Measurements from ENCODE around the gene CSPG4. TPM values are rescaled to one million over a fixed set of nuclear protein-coding genes. Genes with fewer than 3 reads are reported as not detected.

CSPG4 gene
- total and polyA plus RNA-seq, 10 of the 15 experiments (the other 5 are each of a cell fraction or from before 2014, with no cell fraction given) = 0.02 to 2.2 (median 0.76) TPM

DNA sequence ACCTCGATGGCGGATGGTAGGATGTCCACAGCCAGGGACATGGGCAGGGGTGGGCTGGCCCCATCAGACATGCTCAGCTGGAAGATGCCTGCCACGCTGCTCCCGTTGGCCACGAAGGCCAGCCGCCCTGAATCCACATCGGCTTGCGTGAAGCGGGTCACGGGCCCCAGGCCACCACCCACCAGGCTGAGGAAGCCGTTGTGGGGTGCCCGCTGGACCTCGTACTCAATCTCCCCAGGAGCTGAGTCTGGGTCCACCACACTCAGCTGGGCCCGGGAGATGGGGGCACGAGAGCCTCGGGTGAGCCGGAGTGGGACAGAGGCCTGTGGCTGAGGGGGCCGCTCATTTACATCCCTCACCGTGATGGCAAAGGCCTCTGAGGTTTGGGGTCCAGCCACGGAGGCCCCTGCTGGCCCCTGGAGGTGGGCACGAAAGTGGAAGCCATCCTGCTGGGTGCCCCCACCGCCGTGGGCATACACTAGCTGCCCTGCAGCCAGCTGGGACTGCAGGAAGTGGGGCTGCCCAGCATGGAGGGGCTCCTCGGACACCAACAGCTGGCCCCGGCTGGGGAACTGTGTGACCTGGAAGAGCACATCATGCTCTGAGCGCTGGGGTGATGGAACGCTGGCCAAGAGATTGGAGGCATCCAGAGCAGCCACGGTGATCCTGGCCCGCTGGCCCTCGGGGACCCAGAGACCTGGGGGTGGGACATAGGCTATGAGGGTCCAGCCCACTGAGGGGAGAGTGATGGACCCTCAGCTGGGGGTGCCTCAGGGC is 35.8 kb downstream of the CSPG4 start:
- Histone ChIP-seq H3K27ac (ENCODE audit: control insufficient read depth, insufficient read depth) (no peak overlapping the region), H3K9ac (ENCODE audit: control insufficient read depth, insufficient read depth, low read length) (no peak overlapping the region), H3K27me3 (replicated peaks in 1 of 2; ENCODE audit: control insufficient read depth in 2 of 2, insufficient read depth in 2 of 2, low read length in 1 of 2) (peaks cover 0 to 3% of the 10 kb centered on the region in 2 experiments; a peak in 3 of 4 replicates), H3K4me1 (ENCODE audit: control insufficient read depth, insufficient read depth, low read length) (no peaks in the 10 kb centered on the region), H3K4me3 (no peak overlapping the region), H2AFZ (ENCODE audit: control insufficient read depth, low read depth, low read length) (no peak overlapping the region), H3K36me3 (ENCODE audit: control insufficient read depth in 2 of 2, insufficient read depth in 2 of 2, low read length in 1 of 2) (no peaks in the 10 kb centered on the region), H3K9me3 (replicated peaks; ENCODE audit: control insufficient read depth, insufficient read depth, low read length) (no peaks in the 10 kb centered on the region), H3K79me2 (ENCODE audit: control insufficient read depth, insufficient read depth, low read length) (no peaks in the 10 kb centered on the region), H3K4me2 (ENCODE audit: control insufficient read depth, insufficient read depth) (no peak overlapping the region), H4K20me1 (ENCODE audit: control insufficient read depth, insufficient read depth) (no peaks in the 10 kb centered on the region)
- no peak for FAIRE-seq
- CTCF ChIA-PET = interaction anchor here (1.1 kb wide), 1 partner anchor 168 kb away, joined by 3 read pairs; no protein-coding TSS in a partner anchor
- no peak for ATAC-seq
- intact Hi-C loops (cut with micrococcal nuclease; ENCODE audit: unreplicated experiment) = no loop called here
- WGBS (ENCODE audit: insufficient coverage, insufficient replicate concordance, low lambda C conversion rate, missing lambda C conversion rate) = 50% methylated on average over 30 of the region's 30 CpGs
- POLR2A ChIA-PET = interaction anchor here (0.9 kb wide), 1 partner anchor 74 kb away, joined by 7 read pairs; no protein-coding TSS in a partner anchor
- SMC1A ChIA-PET (ENCODE audit: uncharacterized antibody, unreplicated experiment) = interaction anchor here (0.6 kb wide), 1 partner anchor 225 kb away, joined by 3 read pairs; no protein-coding TSS in a partner anchor
- RAD21 ChIA-PET (ENCODE audit: unreplicated experiment) = interaction anchor here (0.5 kb wide), 1 partner anchor 738 kb away, joined by 3 read pairs; no protein-coding TSS in a partner anchor
- BruUV-seq (replicated peaks) = no TSS peak
- in situ Hi-C loops (cut with MboI) = no loop called here
- no peak for DNase-seq (ENCODE audit: low read depth, low spot score)
- TF ChIP-seq, protein P1, sequence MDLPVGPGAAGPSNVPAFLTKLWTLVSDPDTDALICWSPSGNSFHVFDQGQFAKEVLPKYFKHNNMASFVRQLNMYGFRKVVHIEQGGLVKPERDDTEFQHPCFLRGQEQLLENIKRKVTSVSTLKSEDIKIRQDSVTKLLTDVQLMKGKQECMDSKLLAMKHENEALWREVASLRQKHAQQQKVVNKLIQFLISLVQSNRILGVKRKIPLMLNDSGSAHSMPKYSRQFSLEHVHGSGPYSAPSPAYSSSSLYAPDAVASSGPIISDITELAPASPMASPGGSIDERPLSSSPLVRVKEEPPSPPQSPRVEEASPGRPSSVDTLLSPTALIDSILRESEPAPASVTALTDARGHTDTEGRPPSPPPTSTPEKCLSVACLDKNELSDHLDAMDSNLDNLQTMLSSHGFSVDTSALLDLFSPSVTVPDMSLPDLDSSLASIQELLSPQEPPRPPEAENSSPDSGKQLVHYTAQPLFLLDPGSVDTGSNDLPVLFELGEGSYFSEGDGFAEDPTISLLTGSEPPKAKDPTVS (IDR thresholded peaks at IDR 0.05; ENCODE audit: low read depth, low read length) = no peak
- no peak for TF ChIP-seq DPF2 (IDR thresholded peaks at IDR 0.05)
- no peak for TF ChIP-seq ZBTB33 (IDR thresholded peaks at IDR 0.05)
- TF ChIP-seq EED (IDR thresholded peaks at IDR 0.05; ENCODE audit: low read depth) = no peak
- no peak for TF ChIP-seq RAD21 (IDR thresholded peaks at IDR 0.05; ENCODE audit: insufficient read depth, low read depth, low read length)
- no peak for TF ChIP-seq SUPT20H (IDR thresholded peaks at IDR 0.05; ENCODE audit: borderline replicate concordance, control insufficient read depth, low read depth, low read length)
- no peak for TF ChIP-seq SREBF2 (IDR thresholded peaks at IDR 0.05; ENCODE audit: low read length)
- TF ChIP-seq, protein P2, sequence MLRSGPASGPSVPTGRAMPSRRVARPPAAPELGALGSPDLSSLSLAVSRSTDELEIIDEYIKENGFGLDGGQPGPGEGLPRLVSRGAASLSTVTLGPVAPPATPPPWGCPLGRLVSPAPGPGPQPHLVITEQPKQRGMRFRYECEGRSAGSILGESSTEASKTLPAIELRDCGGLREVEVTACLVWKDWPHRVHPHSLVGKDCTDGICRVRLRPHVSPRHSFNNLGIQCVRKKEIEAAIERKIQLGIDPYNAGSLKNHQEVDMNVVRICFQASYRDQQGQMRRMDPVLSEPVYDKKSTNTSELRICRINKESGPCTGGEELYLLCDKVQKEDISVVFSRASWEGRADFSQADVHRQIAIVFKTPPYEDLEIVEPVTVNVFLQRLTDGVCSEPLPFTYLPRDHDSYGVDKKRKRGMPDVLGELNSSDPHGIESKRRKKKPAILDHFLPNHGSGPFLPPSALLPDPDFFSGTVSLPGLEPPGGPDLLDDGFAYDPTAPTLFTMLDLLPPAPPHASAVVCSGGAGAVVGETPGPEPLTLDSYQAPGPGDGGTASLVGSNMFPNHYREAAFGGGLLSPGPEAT (IDR thresholded peaks at IDR 0.05; ENCODE audit: low read depth) = no peak
- no peak for TF ChIP-seq ZBED1 (IDR thresholded peaks at IDR 0.05; ENCODE audit: borderline replicate concordance)
- no peak for TF ChIP-seq CBX5 (IDR thresholded peaks at IDR 0.05; ENCODE audit: low read depth)
- TF ChIP-seq GABPA (IDR thresholded peaks at IDR 0.05; ENCODE audit: low read depth) = no peak
- TF ChIP-seq, protein P3, sequence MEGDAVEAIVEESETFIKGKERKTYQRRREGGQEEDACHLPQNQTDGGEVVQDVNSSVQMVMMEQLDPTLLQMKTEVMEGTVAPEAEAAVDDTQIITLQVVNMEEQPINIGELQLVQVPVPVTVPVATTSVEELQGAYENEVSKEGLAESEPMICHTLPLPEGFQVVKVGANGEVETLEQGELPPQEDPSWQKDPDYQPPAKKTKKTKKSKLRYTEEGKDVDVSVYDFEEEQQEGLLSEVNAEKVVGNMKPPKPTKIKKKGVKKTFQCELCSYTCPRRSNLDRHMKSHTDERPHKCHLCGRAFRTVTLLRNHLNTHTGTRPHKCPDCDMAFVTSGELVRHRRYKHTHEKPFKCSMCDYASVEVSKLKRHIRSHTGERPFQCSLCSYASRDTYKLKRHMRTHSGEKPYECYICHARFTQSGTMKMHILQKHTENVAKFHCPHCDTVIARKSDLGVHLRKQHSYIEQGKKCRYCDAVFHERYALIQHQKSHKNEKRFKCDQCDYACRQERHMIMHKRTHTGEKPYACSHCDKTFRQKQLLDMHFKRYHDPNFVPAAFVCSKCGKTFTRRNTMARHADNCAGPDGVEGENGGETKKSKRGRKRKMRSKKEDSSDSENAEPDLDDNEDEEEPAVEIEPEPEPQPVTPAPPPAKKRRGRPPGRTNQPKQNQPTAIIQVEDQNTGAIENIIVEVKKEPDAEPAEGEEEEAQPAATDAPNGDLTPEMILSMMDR (IDR thresholded peaks at IDR 0.05 in 2 of 3, conservative IDR thresholded peaks at IDR 0.05 in 1 of 3; ENCODE audit: control insufficient read depth in 2 of 3, extremely low read depth in 1 of 3, insufficient read depth in 1 of 3, low read depth in 3 of 3, low read length in 3 of 3) = no peak
- TF ChIP-seq RAD51 (IDR thresholded peaks at IDR 0.05) = no peak
